ENCODE data around the gene TMEM132E. TPM values are rescaled to one million over a fixed set of nuclear protein-coding genes. Genes with fewer than 3 reads are reported as not detected.

TMEM132E gene
- total and polyA plus RNA-seq, 2 of the 8 experiments (the other 6 are each of a cell fraction or from before 2014, with no cell fraction given) = 0.45 to 0.60 TPM

DNA sequence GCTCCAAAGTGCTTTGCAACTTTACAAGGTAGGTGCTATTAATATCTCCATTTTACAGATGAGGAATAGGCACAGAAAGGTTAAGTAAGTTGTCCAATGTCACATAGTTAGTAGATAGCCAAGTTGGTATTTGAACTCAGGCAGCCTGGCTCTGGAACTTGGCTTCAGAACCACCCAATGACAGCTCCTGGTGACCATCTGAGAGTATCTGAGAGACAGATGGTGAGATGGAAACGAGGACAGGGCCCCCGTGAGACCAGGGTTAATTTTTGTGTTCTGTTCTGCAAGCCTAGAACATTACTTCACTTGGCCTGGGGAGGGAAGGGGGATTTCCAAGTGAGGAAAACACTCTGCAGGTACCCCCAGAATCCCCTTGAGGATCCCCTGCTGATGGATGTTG, 9.8 kb upstream of the TMEM132E start:
- no peak for FAIRE-seq
- CTCF ChIA-PET (ENCODE audit: partially characterized antibody) = interaction anchor here (0.9 to 3.5 kb wide), 4 partner anchors 26 to 325 kb away, joined by 3 to 20 read pairs (median 3); no protein-coding TSS in a partner anchor

More for the DNA sequence above, 9.8 kb upstream of the TMEM132E start:
- Histone ChIP-seq H3K9me3 (ENCODE audit: insufficient read depth in 2 of 2, low read depth in 1 of 2, low read length in 1 of 2) (no peaks in the 10 kb centered on the region), H4K5ac (ENCODE audit: insufficient read length, low read depth, low read length) (no peak overlapping the region), H2BK5ac (ENCODE audit: low read depth, low read length) (no peak overlapping the region), H3K4me1 (replicated peaks in 1 of 4; ENCODE audit: control insufficient read depth in 3 of 4, insufficient read depth in 4 of 4, low read length in 3 of 4) (peaks cover 0 to 11% (median 4%) of the 10 kb centered on the region in 4 experiments; a peak in 4 of 7 replicates), H3K79me1 (ENCODE audit: low read depth, low read length) (no peaks in the 10 kb centered on the region), H3K23ac (ENCODE audit: insufficient read length) (no peak overlapping the region), H4K8ac (ENCODE audit: extremely low read depth, insufficient read depth, low read length) (no peak overlapping the region), H2BK12ac (ENCODE audit: low read depth, low read length) (no peak overlapping the region), H3K9ac (replicated peaks in 1 of 4; ENCODE audit: extremely low read depth in 1 of 4, low read depth in 3 of 4, low read length in 3 of 4) (no peak overlapping the region), H4K20me1 (replicated peaks in 1 of 2; ENCODE audit: control insufficient read depth in 1 of 2, insufficient read depth in 2 of 2, low read length in 2 of 2) (peaks cover 0 to 2% of the 10 kb centered on the region in 2 experiments), H3K4me3 (ENCODE audit: extremely low read depth in 1 of 4, insufficient read depth in 2 of 4, low read depth in 3 of 4, low read length in 4 of 4) (no peak overlapping the region), H3K4ac (replicated peaks; ENCODE audit: insufficient read length, low read depth, low read length) (no peak overlapping the region), H3K4me2 (ENCODE audit: insufficient read depth in 1 of 2, low read depth in 2 of 2, low read length in 2 of 2) (no peak overlapping the region), H2BK20ac (ENCODE audit: low read length) (no peak overlapping the region), H3K23me2 (ENCODE audit: low read depth, low read length) (peaks cover 6% of the 10 kb centered on the region; the same call in 1 of the 2 replicates), H3K56ac (replicated peaks; ENCODE audit: insufficient read length, low read depth, low read length) (no peak overlapping the region), H3K36me3 (ENCODE audit: control insufficient read depth in 2 of 4, insufficient read depth in 4 of 4, low read length in 3 of 4) (no peaks in the 10 kb centered on the region), H2BK120ac (replicated peaks; ENCODE audit: low read depth, low read length) (no peak overlapping the region), H2AK5ac (ENCODE audit: low read depth, low read length) (no peak overlapping the region), H3K27me3 (replicated peaks in 1 of 4; ENCODE audit: control insufficient read depth in 3 of 4, extremely low read depth in 1 of 4, insufficient read depth in 3 of 4, low read length in 3 of 4) (peaks cover 0 to 12% (median 7%) of the 10 kb centered on the region in 4 experiments; a peak in 5 of 7 replicates), H2BK15ac (ENCODE audit: low read length) (no peak overlapping the region), H3K18ac (ENCODE audit: extremely low read depth, low read length) (no peak overlapping the region), H2AFZ (ENCODE audit: low read length) (no peak overlapping the region), H3K14ac (ENCODE audit: insufficient read length) (no peak overlapping the region), H4K91ac (replicated peaks; ENCODE audit: insufficient read length, low read length) (no peak overlapping the region), H3K27ac (ENCODE audit: low read depth, low read length) (no peak overlapping the region), H3K79me2 (ENCODE audit: control insufficient read depth in 1 of 2, insufficient read depth in 2 of 2, low read length in 2 of 2) (no peaks in the 10 kb centered on the region)
- POLR2A ChIA-PET (ENCODE audit: partially characterized antibody) = no interaction called here
- no peak for DNase-seq (ENCODE audit: low read depth in 1 of 2, low spot score in 2 of 2)
- WGBS, 2 experiments (ENCODE audit: extremely low coverage in 1 of 2, insufficient coverage in 1 of 2, insufficient read length in 1 of 2, insufficient replicate concordance in 2 of 2, low coverage in 1 of 2, low lambda C conversion rate in 2 of 2, missing lambda C conversion rate in 1 of 2) = 93% methylated on average over 2 of the region's 2 CpGs; no CpG with 5 or more reads in 1 of the 2 experiments
- TF ChIP-seq, protein P1, sequence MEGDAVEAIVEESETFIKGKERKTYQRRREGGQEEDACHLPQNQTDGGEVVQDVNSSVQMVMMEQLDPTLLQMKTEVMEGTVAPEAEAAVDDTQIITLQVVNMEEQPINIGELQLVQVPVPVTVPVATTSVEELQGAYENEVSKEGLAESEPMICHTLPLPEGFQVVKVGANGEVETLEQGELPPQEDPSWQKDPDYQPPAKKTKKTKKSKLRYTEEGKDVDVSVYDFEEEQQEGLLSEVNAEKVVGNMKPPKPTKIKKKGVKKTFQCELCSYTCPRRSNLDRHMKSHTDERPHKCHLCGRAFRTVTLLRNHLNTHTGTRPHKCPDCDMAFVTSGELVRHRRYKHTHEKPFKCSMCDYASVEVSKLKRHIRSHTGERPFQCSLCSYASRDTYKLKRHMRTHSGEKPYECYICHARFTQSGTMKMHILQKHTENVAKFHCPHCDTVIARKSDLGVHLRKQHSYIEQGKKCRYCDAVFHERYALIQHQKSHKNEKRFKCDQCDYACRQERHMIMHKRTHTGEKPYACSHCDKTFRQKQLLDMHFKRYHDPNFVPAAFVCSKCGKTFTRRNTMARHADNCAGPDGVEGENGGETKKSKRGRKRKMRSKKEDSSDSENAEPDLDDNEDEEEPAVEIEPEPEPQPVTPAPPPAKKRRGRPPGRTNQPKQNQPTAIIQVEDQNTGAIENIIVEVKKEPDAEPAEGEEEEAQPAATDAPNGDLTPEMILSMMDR (IDR thresholded peaks at IDR 0.05; ENCODE audit: control extremely low read depth in 1 of 3, insufficient read depth in 1 of 3, low read depth in 1 of 3, low read length in 3 of 3) = no peak
- no peak for TF ChIP-seq GABPA (IDR thresholded peaks at IDR 0.05; ENCODE audit: borderline replicate concordance, insufficient read depth, low read length)

Data from H1 (cell line).